Left lung (tissue), 10 donors: ENCODE data around the gene GOSR2. TPM values are rescaled to one million over a fixed set of nuclear protein-coding genes. Genes with fewer than 3 reads are reported as not detected.
"Not testable (repeated sequence)": the region's sequence is repeated elsewhere in the genome, so short reads cannot be mapped to it uniquely, and the experiment has no call there.

Experiments
- ATAC-seq: fragments of 200-7000 bp; cut with Tn5 transposase; one replicate; pipeline ENCODE4 v1.9.1; 2020; ENCODE audit warnings: moderate library complexity
- DNase-seq, 4 donors: peaks; one replicate each; pipeline ENCODE4 v3.0.0-alpha.2; 2013 to 2020
- H3K27ac ChIP-seq, 2 donors: fragments of 200-600 bp; sonication (generic) in 1 of 2; one replicate each; pipeline versions ENCODE4 v1.5.0 to v1.8.0; 2020 to 2021
- H3K27me3 ChIP-seq, 2 donors: fragments of 200-600 bp; sonication (generic) in 1 of 2; one replicate each; pipeline versions ENCODE4 v1.5.0 to v1.8.0; 2020 to 2021
- H3K36me3 ChIP-seq, 2 donors: fragments of 200-600 bp; sonication (generic) in 1 of 2; one replicate each; pipeline versions ENCODE4 v1.5.0 to v1.8.0; 2020 to 2021
- H3K4me1 ChIP-seq, 2 donors: fragments of 200-600 bp; one replicate each; pipeline ENCODE4 v1.8.0; 2021
- H3K4me3 ChIP-seq, 2 donors: fragments of 200-600 bp; sonication (generic) in 1 of 2; one replicate each; pipeline versions ENCODE4 v1.5.0 to v1.8.0; 2020 to 2021; ENCODE audit warnings: mild to moderate bottlenecking in 1 of 2
- H3K9me3 ChIP-seq, 2 donors: fragments of 200-600 bp; sonication (generic) in 1 of 2; one replicate each; pipeline versions ENCODE4 v1.5.0 to v1.8.0; 2020 to 2021
- intact Hi-C, 2 donors: fragments of 100-400 bp; cut with DNase I; formaldehyde crosslinking; loops; one replicate each; pipeline versions ENCODE4 v1.11.2 to v1.14.2; 2022
- polyA plus RNA-seq, 6 donors: library from polyadenylated mRNA; unstranded; fragments of 120-200 nt; gene quantifications; one replicate each; pipeline ENCODE4 v1.2.1, GENCODE V29; 2013; ENCODE audit not compliant: insufficient read length in 6 of 6
- total RNA-seq, 2 donors: library from RNA; stranded (reverse); fragmentation: NEBNext Ultra II Directional; extraction: Animal tissue kit (Norgen Biotek cat#: 25700); gene quantifications; one replicate each; pipeline ENCODE4 v1.2.1, GENCODE V29; 2021
- TF ChIP-seq, protein P1 (sequence below), 2 donors: fragments of 200-600 bp; sonication (generic) in 1 of 2; IDR thresholded peaks; one replicate each; pipeline versions ENCODE4 v1.5.0 to v1.8.0; 2021; ENCODE audit warnings: antibody characterized with exemption in 2 of 2
- donor health status: DM: no; HTN: yes; CAD: no.
- donor health status: DM: no; HTN: no; CAD: no.

Gene GOSR2
- total and polyA plus RNA-seq, 8 donors: 42.5 to 67.4 (median 47.6) TPM

- Histone ChIP-seq H3K9me3 (no peaks in the 10 kb centered on the region), H3K36me3 (no peaks in the 10 kb centered on the region), H3K4me1 (no peaks in the 10 kb centered on the region), H3K27me3 (no peaks in the 10 kb centered on the region), H3K27ac (no peak overlapping the region), H3K4me3 (no peak overlapping the region)
- TF ChIP-seq, protein P1, sequence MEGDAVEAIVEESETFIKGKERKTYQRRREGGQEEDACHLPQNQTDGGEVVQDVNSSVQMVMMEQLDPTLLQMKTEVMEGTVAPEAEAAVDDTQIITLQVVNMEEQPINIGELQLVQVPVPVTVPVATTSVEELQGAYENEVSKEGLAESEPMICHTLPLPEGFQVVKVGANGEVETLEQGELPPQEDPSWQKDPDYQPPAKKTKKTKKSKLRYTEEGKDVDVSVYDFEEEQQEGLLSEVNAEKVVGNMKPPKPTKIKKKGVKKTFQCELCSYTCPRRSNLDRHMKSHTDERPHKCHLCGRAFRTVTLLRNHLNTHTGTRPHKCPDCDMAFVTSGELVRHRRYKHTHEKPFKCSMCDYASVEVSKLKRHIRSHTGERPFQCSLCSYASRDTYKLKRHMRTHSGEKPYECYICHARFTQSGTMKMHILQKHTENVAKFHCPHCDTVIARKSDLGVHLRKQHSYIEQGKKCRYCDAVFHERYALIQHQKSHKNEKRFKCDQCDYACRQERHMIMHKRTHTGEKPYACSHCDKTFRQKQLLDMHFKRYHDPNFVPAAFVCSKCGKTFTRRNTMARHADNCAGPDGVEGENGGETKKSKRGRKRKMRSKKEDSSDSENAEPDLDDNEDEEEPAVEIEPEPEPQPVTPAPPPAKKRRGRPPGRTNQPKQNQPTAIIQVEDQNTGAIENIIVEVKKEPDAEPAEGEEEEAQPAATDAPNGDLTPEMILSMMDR (IDR thresholded peaks at IDR 0.05): no peak
- intact Hi-C loops: no loop called here
- DNase-seq: no peak
- no peak for ATAC-seq
Observed at GRCh38 chr17:46916623-46917022, 6.3 kb upstream of the GOSR2 start.

GRCh38 chr17:46917041-46917440, 5.9 kb upstream of the GOSR2 start:
- no peak for DNase-seq
- TF ChIP-seq, protein P1 (IDR thresholded peaks at IDR 0.05): no peak

GRCh38 chr17:46917516-46917915, 5.4 kb upstream of the GOSR2 start:
- intact Hi-C loops: no loop called here
- no peaks in the 10 kb centered on the region for H3K4me1 ChIP-seq
- H3K27me3 ChIP-seq: no peaks in the 10 kb centered on the region
- no peak for DNase-seq
- ATAC-seq: no peak
- H3K4me3 ChIP-seq: no peak overlapping the region
- H3K9me3 ChIP-seq: no peaks in the 10 kb centered on the region
- no peak overlapping the region for H3K27ac ChIP-seq
- TF ChIP-seq, protein P1 (IDR thresholded peaks at IDR 0.05): no peak
- H3K36me3 ChIP-seq: no peaks in the 10 kb centered on the region

More at GRCh38 chr17:46917041-46917440, 5.9 kb upstream of the GOSR2 start:
- no peaks in the 10 kb centered on the region for H3K36me3 ChIP-seq
- no peaks in the 10 kb centered on the region for H3K9me3 ChIP-seq
- no peaks in the 10 kb centered on the region for H3K4me1 ChIP-seq
- intact Hi-C loops: no loop called here
- H3K4me3 ChIP-seq: no peak overlapping the region
- H3K27me3 ChIP-seq: no peaks in the 10 kb centered on the region
- ATAC-seq: no peak
- H3K27ac ChIP-seq: no peak overlapping the region

DNA sequence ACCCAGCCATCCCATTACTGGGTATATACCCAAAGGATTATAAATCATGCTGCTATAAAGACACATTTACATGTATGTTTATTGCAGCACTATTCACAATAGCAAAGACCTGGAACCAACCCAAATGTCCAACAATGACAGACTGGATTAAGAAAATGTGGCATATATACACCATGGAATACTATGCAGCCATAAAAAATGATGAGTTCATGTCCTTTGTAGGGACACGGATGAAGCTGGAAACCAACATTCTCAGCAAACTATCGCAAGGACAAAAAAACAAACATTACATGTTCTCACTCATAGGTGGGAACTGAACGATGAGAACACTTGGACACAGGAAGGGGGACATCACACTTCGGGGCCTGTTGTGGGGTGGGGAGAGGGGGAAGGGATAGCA, 998 bp upstream of the GOSR2 start:
- H3K27me3 ChIP-seq, intact Hi-C loops, H3K36me3 ChIP-seq, H3K9me3 ChIP-seq, H3K27ac ChIP-seq, ATAC-seq, DNase-seq: not testable (repeated sequence)
- H3K4me3 ChIP-seq: peak overlapping the region; percentile 91 to 99
- H3K4me1 ChIP-seq: peaks cover 8 to 35% of the 10 kb centered on the region in 2 donors

- peak overlapping the region; percentile 94 to 97 for H3K27ac ChIP-seq
- ATAC-seq (peak; percentile 13), DNase-seq (no peak)
- peaks cover 8 to 36% of the 10 kb centered on the region in 2 donors for H3K4me1 ChIP-seq
- H3K9me3 ChIP-seq: no peaks in the 10 kb centered on the region
- no peaks in the 10 kb centered on the region for H3K27me3 ChIP-seq
- peak overlapping the region; percentile 91 to 99 for H3K4me3 ChIP-seq
- intact Hi-C loops: no loop called here
- H3K36me3 ChIP-seq: no peaks in the 10 kb centered on the region
- TF ChIP-seq, protein P1 (IDR thresholded peaks at IDR 0.05): no peak
Observed at GRCh38 chr17:46922487-46922803, 515 bp upstream of the GOSR2 start.

DNA sequence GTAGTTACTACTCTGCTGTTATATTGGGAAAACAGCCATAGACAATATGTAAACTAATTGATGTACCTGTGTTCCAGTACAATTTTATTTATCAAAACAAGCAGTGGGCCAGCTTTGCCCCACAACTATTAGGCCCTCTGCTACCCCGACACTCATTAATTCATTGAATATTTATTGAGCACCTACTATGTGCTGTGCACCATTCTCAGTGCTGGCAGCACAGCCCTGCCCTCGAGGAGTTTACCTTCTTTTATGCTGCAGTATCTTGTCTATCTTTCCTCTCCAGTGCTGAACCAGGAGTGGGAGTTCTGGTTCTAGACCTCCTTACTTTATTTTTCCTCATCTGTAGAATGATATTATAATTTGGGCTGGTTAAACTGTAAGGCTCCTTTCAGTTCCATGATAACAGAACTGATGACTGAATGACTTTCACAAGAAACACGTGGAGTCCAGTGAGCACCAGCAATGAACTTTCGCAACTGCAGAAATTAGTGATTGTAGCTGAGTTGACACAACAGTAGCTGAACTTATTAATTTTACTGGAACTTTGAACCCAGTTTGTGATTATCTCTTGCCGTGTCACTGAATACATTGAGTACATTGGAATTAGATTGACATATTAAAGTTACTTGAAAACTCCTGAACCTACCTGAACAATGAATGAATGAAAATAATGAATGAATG, 2.4 kb downstream of the GOSR2 start:
- no peak for DNase-seq
- TF ChIP-seq, protein P1 (IDR thresholded peaks at IDR 0.05): no peak
- H3K9me3 ChIP-seq: no peaks in the 10 kb centered on the region
- intact Hi-C loops: no loop called here
- H3K4me1 ChIP-seq: peaks cover 8 to 55% of the 10 kb centered on the region in 2 donors
- no peak overlapping the region for H3K27ac ChIP-seq
- H3K4me3 ChIP-seq: peak overlapping the region in 1 of 2 donors; percentile 91
- ATAC-seq: no peak
- no peaks in the 10 kb centered on the region for H3K27me3 ChIP-seq
- H3K36me3 ChIP-seq: peaks cover 0 to 20% of the 10 kb centered on the region in 2 donors
